Neuronal stem cell (in vitro differentiated cells): ENCODE results near the gene HDAC1.
A peak's percentile ranks its signal among the peaks of the same experiment; 100 is the strongest.

ENCODE experiments used
- DNase-seq: peaks from one replicate; pipeline ENCODE4 v3.0.0-alpha.2; 2013; ENCODE audit warnings: low spot score
- H2AFZ ChIP-seq: one replicate; pipeline ENCODE4 v1.6.1; 2013; ENCODE audit warnings: mild to moderate bottlenecking, low read length, inconsistent platforms
- H2AK5ac ChIP-seq: 2 replicates; pipeline ENCODE4 v1.6.1; 2013; ENCODE audit warnings: low read depth, mild to moderate bottlenecking, inconsistent platforms, low read length, moderate library complexity, mixed read lengths
- H2BK120ac ChIP-seq: 2 replicates; pipeline ENCODE4 v1.6.1; 2013; ENCODE audit warnings: low read depth, mild to moderate bottlenecking, inconsistent platforms, low read length, moderate library complexity, mixed read lengths
- H2BK12ac ChIP-seq: one replicate; pipeline ENCODE4 v1.6.1; 2013; ENCODE audit warnings: low read length, inconsistent platforms
- H2BK15ac ChIP-seq: 2 replicates; pipeline ENCODE4 v1.6.1; 2013; ENCODE audit warnings: mild to moderate bottlenecking, low read length, inconsistent platforms, mixed read lengths
- H2BK5ac ChIP-seq: one replicate; pipeline ENCODE4 v1.6.1; 2013; ENCODE audit warnings: inconsistent platforms, mild to moderate bottlenecking, low read length, moderate library complexity
- H3K14ac ChIP-seq: one replicate; pipeline ENCODE4 v1.6.1; 2013; ENCODE audit warnings: low read length, inconsistent platforms
- H3K18ac ChIP-seq: 2 replicates; pipeline ENCODE4 v1.6.1; 2013; ENCODE audit warnings: low read length, inconsistent platforms
- H3K23ac ChIP-seq: 2 replicates; pipeline ENCODE4 v1.6.1; 2013; ENCODE audit warnings: low read depth, mild to moderate bottlenecking, mixed read lengths, low read length, inconsistent platforms; ENCODE audit not compliant: poor library complexity
- H3K27ac ChIP-seq: replicated peaks from 3 replicates; pipeline ENCODE4 v1.5.1; 2013; ENCODE audit warnings: low read length, inconsistent platforms
- H3K27me3 ChIP-seq, 3 experiments: 2 replicates each; pipeline ENCODE4 v1.6.1; 2013; ENCODE audit warnings: low read length in 3 of 3, mild to moderate bottlenecking in 2 of 3, inconsistent platforms in 1 of 3, low read depth in 1 of 3, mixed read lengths in 1 of 3, moderate library complexity in 1 of 3; ENCODE audit not compliant: control insufficient read depth in 3 of 3, insufficient read depth in 3 of 3
- H3K36me3 ChIP-seq, 2 donors: replicated peaks in 1 of 2; 2 replicates each; pipeline ENCODE4 v1.6.1; 2013; ENCODE audit warnings: low read length in 2 of 2; ENCODE audit not compliant: control insufficient read depth in 2 of 2, insufficient read depth in 2 of 2
- H3K4ac ChIP-seq: 2 replicates; pipeline ENCODE4 v1.6.1; 2013; ENCODE audit warnings: inconsistent platforms, mild to moderate bottlenecking, low read length, moderate library complexity
- H3K4me1 ChIP-seq, 2 donors: 1 replicate in 1 of 2; 2 replicates in 1 of 2; pipeline ENCODE4 v1.6.1; 2013; ENCODE audit warnings: low read length in 2 of 2, low read depth in 1 of 2; ENCODE audit not compliant: control insufficient read depth in 2 of 2, insufficient read depth in 1 of 2
- H3K4me2 ChIP-seq: one replicate; pipeline ENCODE4 v1.6.1; 2013; ENCODE audit warnings: mild to moderate bottlenecking, low read length, inconsistent platforms; ENCODE audit not compliant: insufficient read depth, poor library complexity, severe bottlenecking
- H3K4me3 ChIP-seq, 2 donors: 2 replicates each; pipeline ENCODE4 v1.5.1; 2013; ENCODE audit warnings: low read length in 2 of 2, mild to moderate bottlenecking in 2 of 2, inconsistent platforms in 1 of 2, moderate library complexity in 1 of 2
- H3K79me1 ChIP-seq: one replicate; pipeline ENCODE4 v1.6.1; 2013; ENCODE audit warnings: low read depth, mild to moderate bottlenecking, inconsistent platforms, low read length, moderate library complexity
- H3K9ac ChIP-seq: one replicate; pipeline ENCODE4 v1.6.1; 2013; ENCODE audit warnings: mild to moderate bottlenecking, low read depth, low read length, inconsistent platforms; ENCODE audit not compliant: poor library complexity
- H3K9me3 ChIP-seq, 2 donors: replicated peaks in 1 of 2; 2 replicates each; pipeline versions ENCODE3 to v1.6.1; 2013; ENCODE audit warnings: low read length in 2 of 2, mild to moderate bottlenecking in 2 of 2, inconsistent platforms in 1 of 2, low read depth in 1 of 2, mixed read lengths in 1 of 2, moderate library complexity in 1 of 2; ENCODE audit not compliant: control insufficient read depth in 2 of 2, insufficient read depth in 1 of 2
- H4K8ac ChIP-seq: one replicate; pipeline ENCODE4 v1.6.1; 2013; ENCODE audit warnings: low read depth, mild to moderate bottlenecking, inconsistent platforms, low read length, moderate library complexity
- H4K91ac ChIP-seq: one replicate; pipeline ENCODE4 v1.6.1; 2013; ENCODE audit warnings: low read length, low read depth, mild to moderate bottlenecking, inconsistent platforms; ENCODE audit not compliant: poor library complexity
- WGBS, 2 donors: extraction: QIAGEN DNeasy Blood & Tissue Kit; methylation state at CpG; one replicate each; pipeline ENCODE4 v1.1.7; 2013; ENCODE audit warnings: missing lambda C conversion rate in 2 of 2, mixed read lengths in 1 of 2; ENCODE audit not compliant: insufficient read length in 2 of 2, insufficient replicate concordance in 1 of 2; ENCODE audit errors: extremely low coverage in 2 of 2; 5-methylcytosine and 5-hydroxymethylcytosine counted together

HDAC1 gene

GRCh38 chr1:32358435-32358834 is 66.6 kb downstream of the HDAC1 start:
- H2BK120ac ChIP-seq: no peak overlapping the region
- H3K23ac ChIP-seq: no peak overlapping the region

GRCh38 chr1:32361308-32361673 is 69.4 kb downstream of the HDAC1 start:
- H3K36me3 ChIP-seq: peaks cover 20 to 51% of the 10 kb centered on the region in 2 donors
- peaks cover 0 to 2% of the 10 kb centered on the region in 2 donors for H3K9me3 ChIP-seq
- no peak overlapping the region for H2BK12ac ChIP-seq
- H3K27ac ChIP-seq: no peak overlapping the region
- H3K4me1 ChIP-seq: peaks cover 0 to 4% of the 10 kb centered on the region in 2 donors
- H2BK120ac ChIP-seq: no peak overlapping the region
- H3K4me2 ChIP-seq: peak overlapping the region; percentile 89
- H2BK5ac ChIP-seq: no peak overlapping the region
- no peak overlapping the region for H3K4ac ChIP-seq
- H3K4me3 ChIP-seq: no peak overlapping the region
- WGBS, 2 donors: no CpG with 5 or more reads among the region's 35 CpGs
- no peak overlapping the region for H2BK15ac ChIP-seq
- H3K23ac ChIP-seq: peak overlapping the region; percentile 68
- H4K8ac ChIP-seq: no peak overlapping the region
- DNase-seq: no peak
- peak overlapping the region; percentile 25 for H3K14ac ChIP-seq
- no peak overlapping the region for H4K91ac ChIP-seq
- peak overlapping the region; percentile 31 for H3K18ac ChIP-seq
- H2AFZ ChIP-seq: no peak overlapping the region
- H2AK5ac ChIP-seq: peak overlapping the region; percentile 54
- no peaks in the 10 kb centered on the region for H3K79me1 ChIP-seq
- no peak overlapping the region for H3K9ac ChIP-seq
- peaks cover 0 to 7% (median 0%) of the 10 kb centered on the region in 3 experiments for H3K27me3 ChIP-seq

More at GRCh38 chr1:32358435-32358834, 66.6 kb downstream of the HDAC1 start:
- Histone ChIP-seq H3K14ac (no peak overlapping the region), H2BK15ac (no peak overlapping the region), H3K18ac (no peak overlapping the region), H4K91ac (no peak overlapping the region), H2BK12ac (no peak overlapping the region), H2AK5ac (no peak overlapping the region), H3K79me1 (no peaks in the 10 kb centered on the region), H3K4me3 (no peak overlapping the region), H3K4ac (no peak overlapping the region), H3K9me3 (peaks cover 0 to 2% of the 10 kb centered on the region in 2 donors), H3K27me3 (peaks cover 0 to 7% (median 0%) of the 10 kb centered on the region in 3 experiments), H2BK5ac (no peak overlapping the region), H3K4me1 (peaks cover 4 to 11% of the 10 kb centered on the region in 2 donors), H4K8ac (no peak overlapping the region), H3K27ac (no peak overlapping the region), H2AFZ (no peak overlapping the region), H3K36me3 (peaks cover 3 to 27% of the 10 kb centered on the region in 2 donors), H3K4me2 (no peak overlapping the region), H3K9ac (no peak overlapping the region)
- DNase-seq: no peak
- no CpG with 5 or more reads among the region's 3 CpGs for WGBS, 2 donors

GRCh38 chr1:32361674-32362473 is 70.0 kb downstream of the HDAC1 start:
- H3K4me1 ChIP-seq: peaks cover 0 to 4% of the 10 kb centered on the region in 2 donors
- H3K9ac ChIP-seq: peak overlapping the region; percentile 47
- H3K27ac ChIP-seq: no peak overlapping the region
- peak overlapping the region; percentile 51 for H2BK120ac ChIP-seq
- no peak overlapping the region for H2BK15ac ChIP-seq
- peaks cover 26 to 57% of the 10 kb centered on the region in 2 donors for H3K36me3 ChIP-seq
- H2BK5ac ChIP-seq: no peak overlapping the region
- DNase-seq: no peak
- no peak overlapping the region for H3K4ac ChIP-seq
- no peaks in the 10 kb centered on the region for H3K79me1 ChIP-seq
- WGBS, 2 donors: no CpG with 5 or more reads among the region's 91 CpGs
- H3K23ac ChIP-seq: peak overlapping the region; percentile 68
- peak overlapping the region; percentile 89 for H3K4me2 ChIP-seq
- H3K27me3 ChIP-seq: peaks cover 0 to 7% (median 0%) of the 10 kb centered on the region in 3 experiments
- no peak overlapping the region for H2AFZ ChIP-seq
- H3K14ac ChIP-seq: no peak overlapping the region
- H4K8ac ChIP-seq: no peak overlapping the region
- peaks cover 0 to 2% of the 10 kb centered on the region in 2 donors for H3K9me3 ChIP-seq
- no peak overlapping the region for H2BK12ac ChIP-seq
- H3K4me3 ChIP-seq: peak overlapping the region in 1 of 2 donors; percentile 72
- peak overlapping the region; percentile 93 for H3K18ac ChIP-seq
- peak overlapping the region; percentile 54 for H2AK5ac ChIP-seq
- H4K91ac ChIP-seq: no peak overlapping the region
